Activated naive CD8-positive, alpha-beta T cell treated with anti-CD3 and anti-CD28 coated beads, Interleukin-2, amount 50 U/mL, for 24 hours (primary cell): ENCODE measurements around the gene POU2F2.
A peak's percentile ranks its signal among the peaks of the same experiment; 100 is the strongest.

Experiments used
- ATAC-seq: fragments of 150-1000 bp; cut with Tn5 transposase; one replicate; pipeline ENCODE4 v1.10.0; 2021
- DNase-seq: peaks from one replicate; pipeline ENCODE4 v3.0.0; 2021
- H3K27ac Mint-ChIP-seq: one replicate; pipeline ENCODE4 v1.8.0; 2021; ENCODE audit warnings: mild to moderate bottlenecking, mixed read lengths
- H3K27me3 Mint-ChIP-seq: one replicate; pipeline ENCODE4 v1.8.0; 2021; ENCODE audit warnings: mixed read lengths
- H3K36me3 Mint-ChIP-seq: one replicate; pipeline ENCODE4 v1.8.0; 2021; ENCODE audit warnings: low read depth, mixed read lengths
- H3K4me1 Mint-ChIP-seq: one replicate; pipeline ENCODE4 v1.8.0; 2021; ENCODE audit warnings: mixed read lengths
- H3K4me3 Mint-ChIP-seq: one replicate; pipeline ENCODE4 v1.8.0; 2021; ENCODE audit warnings: mild to moderate bottlenecking, moderate library complexity, mixed read lengths
- H3K9me3 Mint-ChIP-seq: one replicate; pipeline ENCODE4 v1.8.0; 2021; ENCODE audit warnings: mixed read lengths

The POU2F2 gene

GRCh38 chr19:42149447-42150202 is 17.4 kb upstream of the POU2F2 start:
- Mint-ChIP-seq H3K27ac (no peak overlapping the region), H3K36me3 (no peaks in the 10 kb centered on the region), H3K9me3 (no peaks in the 10 kb centered on the region), H3K4me1 (peaks cover 22% of the 10 kb centered on the region), H3K27me3 (peaks cover 4% of the 10 kb centered on the region), H3K4me3 (no peak overlapping the region)
- ATAC-seq: no peak
- DNase-seq: no peak

- peak; percentile 40 for ATAC-seq
- H3K4me1 Mint-ChIP-seq: peaks cover 17% of the 10 kb centered on the region
- peaks cover 4% of the 10 kb centered on the region for H3K27me3 Mint-ChIP-seq
- no peak for DNase-seq
- no peaks in the 10 kb centered on the region for H3K36me3 Mint-ChIP-seq
- no peak overlapping the region for H3K27ac Mint-ChIP-seq
- no peaks in the 10 kb centered on the region for H3K9me3 Mint-ChIP-seq
- no peak overlapping the region for H3K4me3 Mint-ChIP-seq
These were observed 16.0 kb upstream of the POU2F2 start for GRCh38 chr19:42148266-42148665.

DNA sequence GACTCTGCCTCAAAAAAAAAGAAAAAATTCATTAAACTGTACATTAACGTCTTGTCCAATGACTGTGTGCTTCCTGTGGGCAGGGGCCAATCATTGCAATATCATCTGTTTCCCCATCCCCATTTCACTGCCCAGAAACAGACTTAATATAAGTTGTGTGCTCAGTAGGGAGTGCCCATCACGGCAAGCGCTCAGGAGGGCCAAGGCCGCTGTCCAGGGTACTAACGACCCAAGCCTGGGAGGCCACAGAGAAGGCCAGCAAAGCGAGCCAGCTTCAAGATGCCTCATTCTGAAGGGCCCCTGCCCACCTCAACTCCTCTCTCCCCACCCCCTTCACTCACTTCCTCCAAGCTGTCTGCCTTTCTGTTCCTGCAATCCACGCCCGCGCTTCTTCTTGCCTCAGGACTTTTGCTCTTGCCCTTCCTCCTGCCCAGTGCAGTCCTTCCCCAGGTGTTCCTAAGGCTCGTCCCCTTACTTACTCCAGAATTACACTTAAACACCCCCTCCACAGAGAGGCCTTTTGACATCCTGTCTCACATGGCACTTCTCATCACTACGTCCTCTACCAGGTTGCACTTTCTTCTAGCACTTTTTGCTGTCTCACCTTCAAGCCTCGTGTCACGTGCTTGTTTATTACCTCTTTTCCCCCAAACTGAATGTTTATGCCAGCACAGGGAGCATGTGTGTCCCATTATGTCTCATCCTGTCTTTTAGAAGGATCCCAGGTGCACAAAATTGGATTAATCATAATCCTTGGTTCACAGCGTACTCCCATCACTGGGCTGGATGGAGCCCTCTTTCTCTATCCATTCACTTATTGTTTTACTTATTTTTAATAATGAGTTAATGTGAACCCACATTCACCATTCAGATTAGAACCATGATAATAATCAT is 11.3 kb upstream of the POU2F2 start:
- Mint-ChIP-seq H3K9me3 (no peaks in the 10 kb centered on the region), H3K27me3 (no peaks in the 10 kb centered on the region), H3K4me3 (no peak overlapping the region), H3K27ac (no peak overlapping the region), H3K36me3 (peaks cover 2% of the 10 kb centered on the region), H3K4me1 (peaks cover 7% of the 10 kb centered on the region)
- ATAC-seq: no peak
- DNase-seq: no peak

DNA sequence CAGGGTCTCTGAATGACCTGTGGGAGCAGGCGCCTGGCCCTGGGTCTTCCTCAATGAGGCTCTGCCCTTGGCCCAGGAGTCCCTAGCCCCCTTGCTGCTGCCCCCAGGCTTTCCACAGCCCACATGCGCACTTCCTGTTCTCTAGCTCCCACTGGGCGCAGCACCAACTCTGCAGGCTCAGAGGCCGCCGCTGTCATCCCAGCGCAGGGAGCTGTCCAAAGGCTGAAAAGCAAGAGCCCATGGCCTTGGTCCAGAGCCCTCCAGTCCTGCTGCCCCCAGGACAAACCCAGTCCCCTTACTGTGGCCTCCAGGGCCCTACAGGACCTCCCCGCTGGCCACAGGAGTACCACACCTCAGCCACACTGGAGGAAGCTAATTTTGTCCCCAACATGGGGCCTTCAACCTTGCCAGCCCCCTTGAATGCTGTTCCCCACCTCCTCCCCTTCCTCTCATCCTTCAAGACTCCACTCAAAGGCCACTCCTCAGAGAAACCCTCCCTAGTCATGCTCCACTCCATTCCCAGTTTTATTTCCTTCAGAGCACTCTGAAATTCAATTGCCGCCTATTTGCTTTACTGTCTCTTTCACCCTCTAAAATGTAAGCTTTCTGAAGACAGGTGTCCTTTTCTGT is 8.0 kb upstream of the POU2F2 start:
- peaks cover 6% of the 10 kb centered on the region for H3K4me1 Mint-ChIP-seq
- H3K36me3 Mint-ChIP-seq: peaks cover 4% of the 10 kb centered on the region
- no peaks in the 10 kb centered on the region for H3K27me3 Mint-ChIP-seq
- DNase-seq: peak; percentile 46
- no peak overlapping the region for H3K4me3 Mint-ChIP-seq
- H3K9me3 Mint-ChIP-seq: no peaks in the 10 kb centered on the region
- no peak overlapping the region for H3K27ac Mint-ChIP-seq
- ATAC-seq: peak; percentile 52

DNA sequence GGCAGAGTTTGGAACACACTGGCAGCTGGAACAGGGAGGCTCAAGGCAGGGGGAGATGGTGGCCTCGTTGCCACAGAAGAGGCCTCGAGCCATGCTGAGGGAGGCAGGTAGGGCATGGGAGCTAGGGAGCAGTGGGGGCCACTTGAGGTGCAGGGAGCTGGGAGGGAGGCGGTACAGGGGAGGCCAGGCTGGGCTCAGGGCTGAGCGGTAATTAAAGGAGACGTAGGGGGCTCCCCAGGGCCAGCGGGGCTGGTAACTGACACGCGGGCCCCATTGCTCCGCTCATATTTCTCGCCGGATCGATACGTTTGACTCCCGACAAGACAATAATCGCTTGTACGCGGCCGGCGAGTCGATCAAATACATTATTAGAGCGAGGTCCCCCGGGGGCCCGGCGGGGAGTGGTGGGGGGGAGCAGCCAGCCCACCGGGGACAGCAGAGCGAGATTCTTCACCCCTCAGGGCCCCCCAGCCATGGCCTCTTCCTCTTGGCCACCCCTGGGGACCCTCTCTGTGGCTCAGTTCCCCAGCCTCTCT is 2.4 kb upstream of the POU2F2 start:
- no peak overlapping the region for H3K27ac Mint-ChIP-seq
- H3K9me3 Mint-ChIP-seq: no peaks in the 10 kb centered on the region
- DNase-seq (no peak), ATAC-seq (no peak)
- H3K4me3 Mint-ChIP-seq: no peak overlapping the region
- peaks cover 38% of the 10 kb centered on the region for H3K4me1 Mint-ChIP-seq
- H3K36me3 Mint-ChIP-seq: peaks cover 4% of the 10 kb centered on the region
- no peaks in the 10 kb centered on the region for H3K27me3 Mint-ChIP-seq

- ATAC-seq (peak; percentile 38), DNase-seq (peak; percentile 88)
- Mint-ChIP-seq H3K27me3 (no peaks in the 10 kb centered on the region), H3K4me1 (peaks cover 52% of the 10 kb centered on the region), H3K4me3 (peak overlapping the region; percentile 93), H3K36me3 (peaks cover 1% of the 10 kb centered on the region), H3K9me3 (no peaks in the 10 kb centered on the region), H3K27ac (peak overlapping the region; percentile 91)
These were observed 744 bp upstream of the POU2F2 start for GRCh38 chr19:42132851-42133528.

DNA sequence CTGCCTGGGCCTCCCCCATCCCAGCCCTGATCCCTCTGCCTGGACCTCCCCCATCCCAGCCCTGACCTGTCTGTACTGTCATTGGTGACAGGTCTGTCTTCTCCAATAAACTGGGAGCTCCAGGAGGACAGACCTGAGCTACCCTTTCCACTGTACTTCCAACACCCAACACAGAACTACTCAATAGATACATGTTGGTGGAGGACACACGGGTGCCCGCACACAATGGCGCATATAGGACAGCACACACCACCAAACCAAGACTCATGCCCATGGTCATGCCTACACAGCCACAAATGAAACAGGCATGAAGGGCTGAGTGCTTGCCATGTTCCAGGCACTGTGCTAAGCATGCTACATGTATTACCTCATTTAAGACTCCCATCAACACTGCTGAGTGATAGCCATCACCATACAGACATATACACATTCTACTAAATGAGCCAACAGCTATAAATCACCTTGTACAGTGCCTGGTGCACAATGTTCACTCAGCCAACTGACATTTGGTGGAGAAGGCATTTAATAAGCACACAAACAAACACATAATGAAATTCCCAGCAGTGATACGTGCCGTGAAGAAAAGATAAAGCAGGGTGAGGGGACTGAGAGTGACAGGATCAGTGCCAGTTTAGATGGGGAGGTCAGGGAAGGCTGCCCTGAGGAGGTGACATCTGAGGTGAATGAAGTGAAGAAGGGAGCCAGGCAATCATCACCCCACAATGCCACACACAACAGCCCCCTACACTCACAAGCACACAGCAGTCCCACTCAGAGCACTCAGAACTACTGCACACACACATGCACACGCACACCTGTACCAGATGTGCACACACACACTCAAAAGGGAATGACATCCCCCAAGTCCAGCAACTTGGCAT is 857 bp downstream of the POU2F2 start:
- ATAC-seq (no peak), DNase-seq (no peak)
- H3K27me3 Mint-ChIP-seq: no peaks in the 10 kb centered on the region
- peaks cover 7% of the 10 kb centered on the region for H3K36me3 Mint-ChIP-seq
- H3K9me3 Mint-ChIP-seq: no peaks in the 10 kb centered on the region
- H3K4me1 Mint-ChIP-seq: peaks cover 68% of the 10 kb centered on the region
- H3K4me3 Mint-ChIP-seq: peak overlapping the region; percentile 93
- H3K27ac Mint-ChIP-seq: peak overlapping the region; percentile 91

GRCh38 chr19:42130254-42130573 is 2.0 kb downstream of the POU2F2 start:
- Mint-ChIP-seq H3K27ac (peak overlapping the region; percentile 70), H3K36me3 (peaks cover 12% of the 10 kb centered on the region), H3K4me1 (peaks cover 73% of the 10 kb centered on the region), H3K27me3 (no peaks in the 10 kb centered on the region), H3K4me3 (peak overlapping the region; percentile 74), H3K9me3 (no peaks in the 10 kb centered on the region)
- no peak for ATAC-seq
- DNase-seq: no peak

DNA sequence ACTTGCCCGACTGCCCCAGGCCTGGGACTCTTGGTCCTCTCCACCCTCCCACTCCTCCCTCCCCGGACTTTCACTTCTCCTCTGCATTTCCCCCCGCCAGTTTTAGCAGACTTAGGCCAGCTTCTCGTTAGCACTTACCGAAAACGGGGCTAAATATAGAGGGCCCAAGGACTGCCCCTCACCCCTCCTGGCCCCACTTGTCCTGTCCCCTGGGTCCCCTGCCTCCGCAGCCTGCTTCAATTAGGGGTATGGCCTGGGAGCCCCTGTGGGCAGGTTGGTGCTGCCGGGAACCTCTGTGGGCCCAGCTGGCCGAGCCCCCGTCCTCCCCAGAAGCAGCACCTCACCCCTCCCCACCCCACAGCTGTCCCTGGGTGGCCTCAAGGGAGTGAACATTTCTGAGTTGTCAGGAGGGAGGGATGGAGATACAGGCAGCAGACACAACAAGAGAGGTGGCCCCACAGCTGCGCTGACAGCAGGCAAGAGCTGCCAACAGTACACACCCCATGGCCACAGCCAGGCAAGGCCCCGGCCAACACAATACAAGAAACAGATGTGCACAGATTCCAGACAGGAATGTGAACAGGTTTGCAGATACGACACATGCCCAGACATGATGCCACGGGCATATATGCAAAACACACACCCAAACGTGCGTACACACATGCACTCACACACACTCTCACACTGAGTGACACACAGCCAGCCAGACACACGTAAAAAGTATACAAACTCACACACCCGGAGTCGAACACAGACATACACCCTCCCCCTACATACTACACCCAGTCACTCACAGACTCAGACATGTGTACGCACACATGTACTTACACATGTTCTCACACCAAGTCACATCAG is 2.6 kb downstream of the POU2F2 start:
- Mint-ChIP-seq H3K9me3 (no peaks in the 10 kb centered on the region), H3K4me3 (peak overlapping the region; percentile 74), H3K4me1 (peaks cover 76% of the 10 kb centered on the region), H3K27me3 (no peaks in the 10 kb centered on the region), H3K36me3 (peaks cover 17% of the 10 kb centered on the region), H3K27ac (peak overlapping the region; percentile 70)
- ATAC-seq: no peak
- peak; percentile 35 for DNase-seq

GRCh38 chr19:42126574-42126973 is 5.7 kb downstream of the POU2F2 start:
- no peak for ATAC-seq
- Mint-ChIP-seq H3K4me1 (peaks cover 92% of the 10 kb centered on the region), H3K27me3 (no peaks in the 10 kb centered on the region), H3K27ac (peak overlapping the region; percentile 75), H3K4me3 (no peak overlapping the region), H3K9me3 (no peaks in the 10 kb centered on the region), H3K36me3 (peaks cover 28% of the 10 kb centered on the region)
- no peak for DNase-seq

DNA sequence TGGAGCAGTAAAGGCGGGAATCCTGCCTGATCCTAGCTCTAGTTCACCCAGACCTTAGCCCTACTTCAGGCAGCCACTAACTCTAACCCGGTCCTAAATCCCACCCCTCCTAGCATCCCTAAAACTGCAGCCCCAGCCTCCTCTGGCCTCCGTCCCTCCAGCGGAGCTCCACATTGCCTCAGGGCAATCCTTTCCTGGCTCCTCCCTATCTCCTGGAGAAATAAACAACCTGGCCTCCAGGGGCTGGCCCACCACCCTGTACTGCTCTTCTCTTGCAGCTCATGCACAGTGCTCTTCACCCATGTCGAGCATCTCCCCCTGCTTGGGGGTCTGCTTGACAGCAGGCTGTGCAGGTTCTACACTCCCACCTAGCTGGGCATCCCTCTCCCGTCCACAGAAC is 6.7 kb downstream of the POU2F2 start:
- H3K27me3 Mint-ChIP-seq: no peaks in the 10 kb centered on the region
- no peak overlapping the region for H3K4me3 Mint-ChIP-seq
- peaks cover 33% of the 10 kb centered on the region for H3K36me3 Mint-ChIP-seq
- H3K4me1 Mint-ChIP-seq: peaks cover 95% of the 10 kb centered on the region
- peak overlapping the region; percentile 6 for H3K27ac Mint-ChIP-seq
- no peak for DNase-seq
- ATAC-seq: no peak
- no peaks in the 10 kb centered on the region for H3K9me3 Mint-ChIP-seq

GRCh38 chr19:42124386-42124901 is 7.8 kb downstream of the POU2F2 start:
- DNase-seq: no peak
- no peaks in the 10 kb centered on the region for H3K9me3 Mint-ChIP-seq
- peaks cover 93% of the 10 kb centered on the region for H3K4me1 Mint-ChIP-seq
- H3K4me3 Mint-ChIP-seq: no peak overlapping the region
- no peaks in the 10 kb centered on the region for H3K27me3 Mint-ChIP-seq
- ATAC-seq: no peak
- peak overlapping the region; percentile 80 for H3K27ac Mint-ChIP-seq
- H3K36me3 Mint-ChIP-seq: peaks cover 35% of the 10 kb centered on the region
